Measurements from ENCODE around the gene PACRG. TPM values are rescaled to one million over a fixed set of nuclear protein-coding genes. Genes with fewer than 3 reads are reported as not detected.

The PACRG gene
- total and polyA plus RNA-seq, 10 of the 15 experiments (the other 5 are each of a cell fraction or from before 2014, with no cell fraction given): not detected

- no peak for TF ChIP-seq MTA2 (IDR thresholded peaks at IDR 0.05; ENCODE audit: low read depth)
Observed at GRCh38 chr6:163026893-163027292, 299.1 kb downstream of the PACRG start (continued).

- Histone ChIP-seq H3K36me3 (ENCODE audit: control insufficient read depth in 2 of 2, insufficient read depth in 2 of 2, low read length in 1 of 2) (no peaks in the 10 kb centered on the region), H3K79me2 (ENCODE audit: control insufficient read depth, insufficient read depth, low read length) (no peaks in the 10 kb centered on the region), H3K9me3 (replicated peaks; ENCODE audit: control insufficient read depth, insufficient read depth, low read length) (no peaks in the 10 kb centered on the region), H4K20me1 (ENCODE audit: control insufficient read depth, insufficient read depth) (no peaks in the 10 kb centered on the region), H3K4me1 (ENCODE audit: control insufficient read depth, insufficient read depth, low read length) (no peaks in the 10 kb centered on the region), H3K4me3 (no peak overlapping the region), H3K27ac (ENCODE audit: control insufficient read depth, insufficient read depth) (no peak overlapping the region), H3K27me3 (replicated peaks in 1 of 2; ENCODE audit: control insufficient read depth in 2 of 2, insufficient read depth in 2 of 2, low read length in 1 of 2) (no peaks in the 10 kb centered on the region), H2AFZ (ENCODE audit: control insufficient read depth, low read depth, low read length) (no peak overlapping the region), H3K9ac (ENCODE audit: control insufficient read depth, insufficient read depth, low read length) (no peak overlapping the region), H3K4me2 (ENCODE audit: control insufficient read depth, insufficient read depth) (no peak overlapping the region)
- intact Hi-C loops (cut with micrococcal nuclease; ENCODE audit: unreplicated experiment) (no loop called here), in situ Hi-C loops (cut with MboI) (no loop called here)
- SMC1A ChIA-PET (ENCODE audit: uncharacterized antibody, unreplicated experiment): no interaction called here
- DNase-seq (ENCODE audit: low read depth, low spot score): no peak
- CTCF ChIA-PET: no interaction called here
- RAD21 ChIA-PET (ENCODE audit: unreplicated experiment): no interaction called here
- POLR2A ChIA-PET: no interaction called here
- TF ChIP-seq EED (IDR thresholded peaks at IDR 0.05; ENCODE audit: low read depth) (no peak), RCOR1 (conservative IDR thresholded peaks at IDR 0.05; ENCODE audit: low read depth, low read length) (no peak), USF2 (IDR thresholded peaks at IDR 0.05; ENCODE audit: borderline replicate concordance, low read depth, low read length) (no peak), PML (IDR thresholded peaks at IDR 0.05; ENCODE audit: low read length) (no peak)
- no TSS peak for BruUV-seq (replicated peaks)
- FAIRE-seq: no peak
- ATAC-seq: no peak
- 0% methylated on average over 1 of the region's 1 CpG for WGBS (ENCODE audit: insufficient coverage, insufficient replicate concordance, low lambda C conversion rate, missing lambda C conversion rate)
Observed at GRCh38 chr6:163030980-163031379, 303.2 kb downstream of the PACRG start.

- ChIA-PET RAD21 (ENCODE audit: unreplicated experiment) (no interaction called here), POLR2A (no interaction called here), CTCF (no interaction called here), SMC1A (ENCODE audit: uncharacterized antibody, unreplicated experiment) (no interaction called here)
- H4K20me1 ChIP-seq (ENCODE audit: control insufficient read depth, insufficient read depth): no peaks in the 10 kb centered on the region
- intact Hi-C loops (cut with micrococcal nuclease; ENCODE audit: unreplicated experiment): no loop called here
- no peak overlapping the region for H3K27ac ChIP-seq (ENCODE audit: control insufficient read depth, insufficient read depth)
- H3K79me2 ChIP-seq (ENCODE audit: control insufficient read depth, insufficient read depth, low read length): no peaks in the 10 kb centered on the region
- TF ChIP-seq HDAC6 (IDR thresholded peaks at IDR 0.05; ENCODE audit: unreplicated experiment): no peak
- TF ChIP-seq ZZZ3 (IDR thresholded peaks at IDR 0.05; ENCODE audit: control insufficient read depth, insufficient read length, low read depth): no peak
- no peak for TF ChIP-seq YBX1 (IDR thresholded peaks at IDR 0.05)
- TF ChIP-seq KLF5 (IDR thresholded peaks at IDR 0.05; ENCODE audit: partially characterized antibody): no peak
- TF ChIP-seq MXI1 (IDR thresholded peaks at IDR 0.05; ENCODE audit: low read depth, low read length): no peak
- TF ChIP-seq ELK1 (IDR thresholded peaks at IDR 0.05; ENCODE audit: low read depth, low read length): no peak
- no peak for TF ChIP-seq HDAC2 (IDR thresholded peaks at IDR 0.05)
- TF ChIP-seq CHD4 (IDR thresholded peaks at IDR 0.05): no peak
- no peak for TF ChIP-seq NFXL1 (IDR thresholded peaks at IDR 0.05; ENCODE audit: borderline replicate concordance)
- H2AFZ ChIP-seq (ENCODE audit: control insufficient read depth, low read depth, low read length): no peak overlapping the region
- ATAC-seq (no peak), DNase-seq (ENCODE audit: low read depth, low spot score) (no peak), FAIRE-seq (no peak)
- H3K9ac ChIP-seq (ENCODE audit: control insufficient read depth, insufficient read depth, low read length): no peak overlapping the region
- no peaks in the 10 kb centered on the region for H3K36me3 ChIP-seq (ENCODE audit: control insufficient read depth in 2 of 2, insufficient read depth in 2 of 2, low read length in 1 of 2)
- H3K27me3 ChIP-seq (replicated peaks in 1 of 2; ENCODE audit: control insufficient read depth in 2 of 2, insufficient read depth in 2 of 2, low read length in 1 of 2): no peaks in the 10 kb centered on the region
- no peak overlapping the region for H3K4me3 ChIP-seq
- no peaks in the 10 kb centered on the region for H3K9me3 ChIP-seq (replicated peaks; ENCODE audit: control insufficient read depth, insufficient read depth, low read length)
- H3K4me2 ChIP-seq (ENCODE audit: control insufficient read depth, insufficient read depth): no peak overlapping the region
- no peaks in the 10 kb centered on the region for H3K4me1 ChIP-seq (ENCODE audit: control insufficient read depth, insufficient read depth, low read length)
- in situ Hi-C loops (cut with MboI): no loop called here
- no TSS peak for BruUV-seq (replicated peaks)
- WGBS (ENCODE audit: insufficient coverage, insufficient replicate concordance, low lambda C conversion rate, missing lambda C conversion rate): 0% methylated on average over 1 of the region's 1 CpG
Observed at GRCh38 chr6:163031931-163032330, 304.2 kb downstream of the PACRG start.
